Upper lobe of right lung (tissue), 1 donor: ENCODE results near the gene GRK4. TPM values are rescaled to one million over a fixed set of nuclear protein-coding genes. Genes with fewer than 3 reads are reported as not detected.

Experiments
- ATAC-seq: fragments of 200-7000 bp; cut with Tn5 transposase; one replicate; pipeline ENCODE4 v1.9.1; 2020; ENCODE audit warnings: mild to moderate bottlenecking, moderate library complexity
- DNase-seq: peaks from one replicate; pipeline ENCODE4 v3.0.0-alpha.2; 2020
- H3K27ac ChIP-seq: fragments of 200-600 bp; one replicate; pipeline ENCODE4 v1.8.0; 2022
- H3K27me3 ChIP-seq: fragments of 200-600 bp; one replicate; pipeline ENCODE4 v1.8.0; 2022; ENCODE audit warnings: mild to moderate bottlenecking
- H3K36me3 ChIP-seq: fragments of 200-600 bp; one replicate; pipeline ENCODE4 v1.8.0; 2022
- H3K4me1 ChIP-seq: fragments of 200-600 bp; one replicate; pipeline ENCODE4 v1.8.0; 2022
- H3K4me3 ChIP-seq: fragments of 200-600 bp; one replicate; pipeline ENCODE4 v1.8.0; 2022; ENCODE audit warnings: mild to moderate bottlenecking
- H3K9me3 ChIP-seq: fragments of 200-600 bp; one replicate; pipeline ENCODE4 v1.8.0; 2022
- CTCF ChIP-seq: fragments of 200-600 bp; IDR thresholded peaks from one replicate; pipeline ENCODE4 v1.8.0; 2022; ENCODE audit warnings: antibody characterized with exemption
- intact Hi-C: fragments of 100-400 bp; cut with DNase I; formaldehyde crosslinking; loops from one replicate; pipeline ENCODE4 v1.11.0; 2022
- total RNA-seq: library from RNA; stranded (reverse); fragmentation: NEBNext Ultra II Directional; extraction: Animal tissue kit (Norgen Biotek cat#: 25700); gene quantifications from one replicate; pipeline ENCODE4 v1.2.1, GENCODE V29; 2021
- donor health status: DM: no; HTN: yes; CAD: no; lungs with severe emphysema.

GRK4 gene
- total RNA-seq, 1 donor from 2014 or later, result 8.0 TPM

- TF ChIP-seq CTCF, result no peak
- H3K27ac ChIP-seq, result no peak overlapping the region
- no peak for ATAC-seq
- H3K9me3 ChIP-seq, result no peaks in the 10 kb centered on the region
- peak; percentile 61 for DNase-seq
- peaks cover 23% of the 10 kb centered on the region for H3K4me1 ChIP-seq
- H3K27me3 ChIP-seq, result no peaks in the 10 kb centered on the region
- no peak overlapping the region for H3K4me3 ChIP-seq
- intact Hi-C loops, result loop anchor here (10.0 kb wide), 1 partner anchor 95 kb away; the partner anchor contains the start of gene ADD1
- peaks cover 74% of the 10 kb centered on the region for H3K36me3 ChIP-seq
Measured at GRCh38 chr4:2939383-2940243, 23.8 kb upstream of the GRK4 start.

GRCh38 chr4:2940267-2941137 is 22.9 kb upstream of the GRK4 start:
- Histone ChIP-seq H3K36me3 (peaks cover 83% of the 10 kb centered on the region), H3K9me3 (no peaks in the 10 kb centered on the region), H3K4me3 (no peak overlapping the region), H3K4me1 (peaks cover 21% of the 10 kb centered on the region), H3K27me3 (no peaks in the 10 kb centered on the region), H3K27ac (no peak overlapping the region)
- intact Hi-C loops, result no loop called here
- TF ChIP-seq CTCF, result no peak
- ATAC-seq (no peak), DNase-seq (no peak)

GRCh38 chr4:2941138-2942036 is 22.0 kb upstream of the GRK4 start:
- Histone ChIP-seq H3K27ac (no peak overlapping the region), H3K9me3 (no peaks in the 10 kb centered on the region), H3K27me3 (no peaks in the 10 kb centered on the region), H3K4me1 (peaks cover 12% of the 10 kb centered on the region), H3K4me3 (no peak overlapping the region), H3K36me3 (peaks cover 90% of the 10 kb centered on the region)
- DNase-seq (peak; percentile 58), ATAC-seq (no peak)
- intact Hi-C loops, result no loop called here
- TF ChIP-seq CTCF, result no peak

- H3K4me3 ChIP-seq, result no peak overlapping the region
- DNase-seq, result no peak
- peaks cover 97% of the 10 kb centered on the region for H3K36me3 ChIP-seq
- H3K27ac ChIP-seq, result peak overlapping the region; percentile 47
- TF ChIP-seq CTCF, result no peak
- peaks cover 11% of the 10 kb centered on the region for H3K4me1 ChIP-seq
- no peaks in the 10 kb centered on the region for H3K27me3 ChIP-seq
- no peaks in the 10 kb centered on the region for H3K9me3 ChIP-seq
- no peak for ATAC-seq
- intact Hi-C loops, result no loop called here
Measured at GRCh38 chr4:2942037-2942531, 21.3 kb upstream of the GRK4 start.
